GM21619 (cell line): ENCODE data around the gene AGPAT4.
"Not testable (repeated sequence)": the region's sequence is repeated elsewhere in the genome, so short reads cannot be mapped to it uniquely, and the experiment has no call there.

Source experiments
- ATAC-seq: cut with Tn5 transposase; IDR thresholded peaks from one replicate; pipeline ENCODE4 v1.9.1; 2021; ENCODE audit not compliant: unreplicated experiment

AGPAT4 gene

GRCh38 chr6:161228921-161229591 lies 44.8 kb downstream of the AGPAT4 start:
- no peak for ATAC-seq

GRCh38 chr6:161228096-161228495 lies 45.8 kb downstream of the AGPAT4 start:
- no peak for ATAC-seq

- peak; percentile 4 for ATAC-seq
These were observed 46.6 kb downstream of the AGPAT4 start for GRCh38 chr6:161227004-161227960.

- peak; percentile 41 for ATAC-seq
These were observed 47.6 kb downstream of the AGPAT4 start for GRCh38 chr6:161226009-161226964.

DNA sequence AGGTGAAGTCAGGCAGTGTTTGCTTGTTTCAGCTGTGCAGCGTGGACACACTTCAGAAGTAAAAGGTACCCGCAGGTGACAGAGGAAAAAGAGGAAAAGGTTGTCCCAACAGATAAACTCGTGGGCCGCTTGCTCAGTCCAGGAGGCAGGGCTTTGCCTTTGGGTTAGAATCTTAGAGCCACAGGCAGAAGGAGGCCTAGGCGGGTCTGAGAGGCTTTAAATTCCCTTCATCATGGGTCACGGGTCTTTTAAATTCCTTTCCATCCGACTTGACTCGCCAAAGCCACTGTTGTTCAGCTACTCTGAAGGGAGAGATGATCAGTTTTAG lies 48.2 kb downstream of the AGPAT4 start:
- ATAC-seq, result no peak

DNA sequence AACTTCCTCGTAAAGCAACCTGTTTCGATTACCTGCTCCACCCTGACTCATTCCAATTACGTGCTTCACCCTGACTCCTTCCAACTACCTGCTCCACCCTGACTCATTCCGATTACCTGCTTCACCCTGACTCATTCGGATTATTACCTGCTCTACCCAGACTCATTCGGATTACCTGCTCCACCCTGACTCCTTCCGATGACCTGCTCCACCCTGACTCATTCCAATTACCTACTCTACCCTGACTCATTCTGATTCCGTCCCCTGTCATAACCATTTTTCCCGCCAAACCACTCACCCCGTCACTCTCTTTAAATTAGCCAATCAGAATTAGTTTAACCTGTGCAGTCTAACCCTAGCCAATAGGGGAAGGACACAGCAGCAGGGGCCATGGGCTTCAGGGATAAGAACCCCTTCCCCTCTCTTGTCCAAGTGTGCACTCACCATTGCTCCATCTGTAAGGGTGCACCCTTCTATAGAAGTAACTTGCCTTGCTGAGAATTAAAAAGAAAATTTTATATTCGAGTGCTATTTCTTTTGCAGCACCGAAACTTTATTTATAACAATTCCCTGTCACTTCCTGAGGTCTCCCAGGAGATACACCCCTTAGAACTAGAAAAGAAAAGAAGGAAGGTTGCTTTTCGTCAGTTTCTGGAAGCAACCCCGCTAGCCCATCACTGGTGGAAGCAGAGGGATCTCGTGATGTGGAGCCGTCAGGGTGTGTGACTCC lies 48.7 kb downstream of the AGPAT4 start:
- not testable (repeated sequence) for ATAC-seq

GRCh38 chr6:161223646-161224045 lies 50.2 kb downstream of the AGPAT4 start:
- no peak for ATAC-seq

GRCh38 chr6:161222706-161223234 lies 51.1 kb downstream of the AGPAT4 start:
- ATAC-seq, result no peak

- ATAC-seq, result no peak
These were observed 53.5 kb downstream of the AGPAT4 start for GRCh38 chr6:161220346-161220745.

DNA sequence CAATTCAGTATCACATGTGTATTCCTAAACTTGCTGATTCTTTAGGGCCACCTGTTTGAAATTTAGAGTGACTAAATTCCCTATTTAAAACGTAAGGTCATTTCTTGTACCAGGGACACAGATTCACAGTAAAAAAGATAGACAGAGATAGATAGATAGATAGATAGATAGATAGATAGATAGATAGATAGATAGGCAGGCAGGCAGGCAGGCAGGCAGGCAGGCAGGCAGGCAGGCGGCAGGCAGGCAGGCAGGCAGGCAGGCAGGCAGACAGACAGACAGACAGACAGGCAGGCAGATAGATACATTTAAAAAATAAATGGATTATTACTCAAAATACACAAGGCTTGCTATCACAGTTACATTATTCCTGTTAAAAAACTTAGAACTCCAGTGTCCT lies 54.2 kb downstream of the AGPAT4 start:
- ATAC-seq, result no peak

DNA sequence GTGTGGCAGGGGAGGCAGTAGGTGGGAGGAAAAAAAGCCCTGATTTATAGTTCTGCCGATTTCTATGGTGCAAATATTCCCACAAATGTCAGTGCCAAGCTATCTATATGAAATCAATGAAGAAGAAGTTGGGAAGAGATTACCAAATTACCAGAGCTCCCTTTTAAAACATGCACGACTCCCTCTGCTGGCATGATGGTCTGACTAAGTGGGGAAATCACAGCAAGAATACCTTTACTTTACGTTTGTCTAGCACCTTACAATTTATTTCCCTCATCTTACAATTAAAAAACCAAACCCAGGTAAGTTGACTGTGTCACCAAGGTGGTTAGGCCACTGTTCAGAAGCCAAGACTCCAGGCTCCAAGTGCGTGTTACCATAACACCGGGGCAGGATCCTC lies 55.6 kb downstream of the AGPAT4 start:
- ATAC-seq, result no peak

DNA sequence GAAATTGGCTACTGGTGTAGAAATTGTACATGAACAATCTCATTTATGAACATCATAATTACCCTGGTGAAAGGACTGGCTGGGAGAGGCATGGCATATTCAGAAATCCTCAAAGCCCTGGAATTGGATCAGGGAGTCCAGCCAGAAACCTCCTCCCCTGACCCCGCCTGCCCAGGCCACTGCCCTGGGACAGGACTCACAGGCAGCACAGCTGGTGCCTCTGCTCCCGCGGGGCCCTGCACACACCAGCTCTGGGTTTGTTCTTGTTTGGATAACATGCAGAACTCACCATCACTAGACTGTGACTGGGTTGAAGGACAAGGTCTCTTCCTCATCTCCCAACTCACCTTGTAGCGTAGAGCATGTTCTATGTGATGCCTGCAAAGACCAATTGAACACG lies 56.2 kb downstream of the AGPAT4 start:
- ATAC-seq, result no peak

- no peak for ATAC-seq
These were observed 57.1 kb downstream of the AGPAT4 start for GRCh38 chr6:161216616-161217205.

DNA sequence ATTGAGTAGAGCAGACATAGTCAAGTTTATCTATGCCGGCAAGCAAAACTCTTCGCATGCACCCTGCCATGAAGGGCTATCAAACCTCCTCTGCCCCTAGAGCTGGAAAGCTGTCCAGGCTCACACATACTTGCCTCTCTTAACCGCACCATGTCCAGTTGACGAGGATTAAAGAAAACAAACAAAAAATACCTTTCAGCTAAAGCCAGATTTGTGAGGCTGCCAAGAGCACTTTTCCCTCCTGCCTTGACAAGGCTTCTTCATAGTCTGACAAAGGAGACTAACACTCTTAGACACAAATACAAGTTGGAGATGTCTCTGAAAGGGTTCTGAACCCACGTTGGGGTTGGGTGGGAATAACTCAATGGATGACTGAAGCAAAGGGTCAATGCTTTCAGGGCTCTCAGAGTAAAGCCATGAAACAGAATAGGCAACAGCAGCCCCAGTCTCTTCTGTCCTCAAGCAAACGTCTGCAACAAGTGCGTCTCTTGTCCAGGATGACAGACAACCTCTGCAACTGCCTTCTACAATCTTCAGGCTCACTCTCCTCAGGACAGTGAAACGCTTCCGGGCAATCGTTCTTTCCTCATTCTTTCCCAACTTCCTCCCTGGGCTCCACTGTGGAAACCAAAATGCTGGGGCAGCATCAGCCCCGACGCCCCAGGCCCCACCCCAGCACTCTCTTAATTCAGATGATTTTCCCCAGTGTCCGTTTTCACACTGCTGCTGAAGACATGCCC lies 57.8 kb downstream of the AGPAT4 start:
- ATAC-seq, result no peak

DNA sequence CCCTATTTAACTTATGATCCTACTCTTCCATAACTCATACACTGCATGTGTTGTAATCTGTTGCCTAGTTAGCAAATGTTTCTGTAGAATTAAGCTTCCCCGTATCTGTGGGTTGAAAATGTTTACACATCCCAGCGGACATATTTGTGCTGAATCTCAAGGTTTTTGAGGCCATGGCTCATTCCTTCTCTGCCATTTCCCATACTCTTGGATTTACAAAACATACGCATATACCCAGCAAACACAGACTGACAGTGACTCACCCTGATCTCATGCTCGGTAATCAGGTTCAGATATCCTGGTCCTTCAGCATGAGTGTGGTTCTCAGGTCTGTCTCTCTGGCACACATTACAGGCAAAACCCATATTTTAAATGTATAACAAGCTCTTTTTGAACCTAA lies 58.7 kb downstream of the AGPAT4 start:
- no peak for ATAC-seq

GRCh38 chr6:161214722-161215121 lies 59.1 kb downstream of the AGPAT4 start:
- ATAC-seq, result no peak

DNA sequence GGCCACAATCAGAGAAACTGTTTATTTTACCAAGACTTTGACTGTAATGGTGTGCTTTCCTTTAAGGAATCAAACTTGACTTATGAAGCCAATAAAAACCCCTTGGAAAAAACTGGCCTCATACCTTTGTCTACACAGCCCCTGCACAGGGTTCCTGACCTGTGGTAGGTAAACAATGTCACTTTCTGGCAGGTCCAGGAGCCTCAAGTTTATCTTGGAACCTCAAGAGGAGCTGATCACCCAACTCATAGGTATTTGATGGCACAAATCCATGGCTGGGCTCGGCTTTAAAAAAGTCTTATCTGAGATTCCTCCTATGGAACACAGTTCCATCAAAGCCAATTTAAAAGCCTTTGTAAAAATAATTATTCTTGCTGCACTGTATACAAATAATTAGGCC lies 61.0 kb downstream of the AGPAT4 start:
- no peak for ATAC-seq

- no peak for ATAC-seq
These were observed 62.4 kb downstream of the AGPAT4 start for GRCh38 chr6:161211380-161212035.

DNA sequence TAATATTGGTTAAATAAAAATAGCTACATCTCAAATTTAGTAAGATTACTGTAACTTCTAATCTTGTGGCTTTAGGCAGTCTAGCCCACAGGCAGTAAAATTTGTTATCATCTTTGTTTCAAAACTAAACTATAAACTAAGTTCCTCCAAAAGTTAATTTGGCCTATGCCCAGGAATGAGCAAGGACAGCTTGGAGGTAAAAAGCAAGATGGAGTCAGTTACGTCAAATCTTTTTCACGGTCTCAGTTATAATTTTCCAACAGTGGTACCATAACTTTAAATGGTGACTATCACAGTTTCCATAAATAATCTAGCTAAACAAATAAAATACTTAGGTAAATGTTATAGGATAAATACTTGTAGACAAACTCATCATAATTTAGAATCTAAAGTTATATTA lies 63.0 kb downstream of the AGPAT4 start:
- ATAC-seq, result no peak
